Skeletal muscle tissue (tissue), 4 donors: ENCODE measurements around the gene SRRM3. TPM values are rescaled to one million over a fixed set of nuclear protein-coding genes. Genes with fewer than 3 reads are reported as not detected.
"Not testable (repeated sequence)": the region's sequence is repeated elsewhere in the genome, so short reads cannot be mapped to it uniquely, and the experiment has no call there.

Experiments
- H3K27ac ChIP-seq: one replicate; pipeline ENCODE4 v1.7.0; 2013; ENCODE audit warnings: mild to moderate bottlenecking, low read depth, low read length, inconsistent platforms
- H3K27me3 ChIP-seq, 3 donors: one replicate each; pipeline ENCODE4 v1.7.0; 2013; ENCODE audit warnings: low read length in 3 of 3; ENCODE audit not compliant: control insufficient read depth in 3 of 3, insufficient read depth in 3 of 3
- H3K36me3 ChIP-seq, 3 donors: one replicate each; pipeline ENCODE4 v1.7.0; 2013; ENCODE audit warnings: low read length in 3 of 3; ENCODE audit not compliant: control insufficient read depth in 3 of 3, insufficient read depth in 3 of 3
- H3K4me1 ChIP-seq, 3 donors: one replicate each; pipeline ENCODE4 v1.7.0; 2013; ENCODE audit warnings: low read length in 3 of 3, mild to moderate bottlenecking in 3 of 3; ENCODE audit not compliant: control insufficient read depth in 3 of 3, insufficient read depth in 3 of 3
- H3K4me3 ChIP-seq, 3 donors: one replicate each; pipeline ENCODE4 v1.7.0; 2013; ENCODE audit warnings: low read length in 3 of 3
- H3K9ac ChIP-seq, 3 donors: one replicate each; pipeline ENCODE4 v1.7.0; 2013; ENCODE audit warnings: low read length in 3 of 3, mild to moderate bottlenecking in 3 of 3, moderate library complexity in 2 of 3, low read depth in 1 of 3
- H3K9me3 ChIP-seq, 3 donors: one replicate each; pipeline ENCODE4 v1.7.0; 2013; ENCODE audit warnings: low read length in 3 of 3; ENCODE audit not compliant: control insufficient read depth in 3 of 3
- total RNA-seq: library from RNA; depleted of rRNA; stranded (reverse); fragments of >200 nt; gene quantifications from one replicate; pipeline ENCODE4 v1.2.3, GENCODE V29; 2014
- donor health status: Osteomylitis.

Gene SRRM3
- total RNA-seq, 1 donor from 2014 or later: not detected

- not testable (repeated sequence) for H3K36me3 ChIP-seq, H3K9me3 ChIP-seq, H3K27ac ChIP-seq, H3K4me3 ChIP-seq, H3K27me3 ChIP-seq
- Histone ChIP-seq H3K4me1 (peaks cover 47 to 65% (median 54%) of the 10 kb centered on the region in 3 donors), H3K9ac (peak overlapping the region in 1 of 3 donors; percentile 23)
These were observed 107.2 kb downstream of the SRRM3 start for GRCh38 chr7:76308874-76309273.

DNA sequence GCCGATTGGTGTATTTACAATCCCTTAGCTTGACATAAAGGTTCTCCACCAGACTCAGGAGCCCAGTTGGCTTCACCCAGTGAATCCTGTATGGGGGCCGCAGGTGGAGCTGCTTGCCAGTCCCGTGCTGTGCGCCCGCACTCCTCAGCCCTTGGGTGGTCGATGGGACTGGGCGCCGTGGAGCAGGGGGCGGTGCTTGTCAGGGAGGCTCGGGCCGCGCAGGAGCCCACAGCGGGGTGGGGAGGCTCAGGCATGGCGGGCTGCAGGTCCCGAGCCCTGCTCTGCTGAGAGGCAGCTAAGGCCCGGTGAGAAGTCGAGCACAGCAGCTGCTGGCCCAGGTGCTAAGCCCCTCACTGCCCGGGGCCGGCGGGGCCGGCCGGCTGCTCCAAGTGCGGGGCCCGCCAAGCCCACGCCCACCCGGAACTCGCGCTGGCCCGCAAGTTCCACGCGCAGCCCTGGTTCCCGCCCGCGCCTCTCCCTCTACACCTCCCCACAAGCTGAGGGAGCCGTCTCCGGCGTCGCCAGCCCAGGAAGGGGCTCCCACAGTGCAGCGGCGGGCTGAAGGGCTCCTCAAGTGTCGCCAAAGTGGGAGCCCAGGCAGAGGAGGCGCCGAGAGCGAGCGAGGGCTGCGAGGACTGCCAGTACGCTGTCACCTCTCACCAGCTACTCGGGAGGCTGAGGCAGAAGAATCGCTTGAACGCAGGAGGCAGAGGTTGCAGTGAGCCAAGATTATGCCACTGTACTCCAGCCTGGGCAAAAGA, 107.8 kb downstream of the SRRM3 start:
- H3K27me3 ChIP-seq, H3K9ac ChIP-seq, H3K36me3 ChIP-seq, H3K4me3 ChIP-seq, H3K9me3 ChIP-seq: not testable (repeated sequence)
- peaks cover 45 to 64% (median 55%) of the 10 kb centered on the region in 3 donors for H3K4me1 ChIP-seq
- peak overlapping the region; percentile 86 for H3K27ac ChIP-seq

DNA sequence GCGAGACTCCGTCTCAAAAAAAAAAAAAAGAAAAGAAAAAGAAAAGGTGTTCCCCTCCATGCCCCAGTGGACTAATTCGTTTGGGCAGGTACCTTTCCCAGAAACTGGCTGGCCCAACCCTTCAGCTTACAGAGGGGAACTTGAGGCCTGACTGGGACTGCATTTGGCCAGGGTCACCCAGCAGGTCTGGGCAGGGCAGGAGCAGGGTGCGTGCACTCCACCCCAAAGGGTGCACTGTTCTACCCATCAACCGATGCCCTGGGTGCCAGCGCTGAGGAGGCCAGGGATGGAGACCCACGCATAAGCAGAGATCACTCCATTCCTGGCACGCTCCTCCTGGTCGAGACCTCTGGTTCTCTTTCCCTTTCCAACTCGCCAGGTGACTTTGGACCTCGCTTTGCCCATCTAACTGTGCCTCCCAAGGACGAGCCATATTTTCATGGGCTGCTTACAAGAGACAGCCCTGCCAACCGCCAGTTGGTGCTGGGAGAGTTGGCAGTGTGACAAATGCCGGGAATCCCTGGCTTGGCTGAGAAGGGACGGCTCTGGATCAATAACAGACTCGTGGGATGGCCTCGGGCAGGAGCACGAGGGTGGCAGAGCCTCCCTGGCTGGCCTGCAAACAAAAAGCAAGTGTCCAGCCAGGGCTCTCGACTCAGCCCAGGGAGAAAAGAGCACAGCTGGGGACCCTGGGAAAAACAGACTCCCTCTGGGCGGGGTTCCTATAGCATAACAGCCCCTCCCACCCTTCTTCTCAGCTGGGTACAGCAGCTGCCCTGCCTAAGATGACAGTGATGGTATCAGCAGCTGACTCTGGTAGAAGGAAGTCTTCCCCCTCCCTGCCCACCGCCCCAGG, 108.6 kb downstream of the SRRM3 start:
- peak overlapping the region; percentile 86 for H3K27ac ChIP-seq
- H3K9ac ChIP-seq: peak overlapping the region; percentile 18 to 79 (median 57)
- H3K4me1 ChIP-seq: peaks cover 39 to 60% (median 49%) of the 10 kb centered on the region in 3 donors
- peaks cover 0 to 2% (median 0%) of the 10 kb centered on the region in 3 donors for H3K36me3 ChIP-seq
- H3K4me3 ChIP-seq: peak overlapping the region in 2 of 3 donors; percentile 41 to 52
- no peaks in the 10 kb centered on the region for H3K9me3 ChIP-seq
- H3K27me3 ChIP-seq: no peaks in the 10 kb centered on the region

DNA sequence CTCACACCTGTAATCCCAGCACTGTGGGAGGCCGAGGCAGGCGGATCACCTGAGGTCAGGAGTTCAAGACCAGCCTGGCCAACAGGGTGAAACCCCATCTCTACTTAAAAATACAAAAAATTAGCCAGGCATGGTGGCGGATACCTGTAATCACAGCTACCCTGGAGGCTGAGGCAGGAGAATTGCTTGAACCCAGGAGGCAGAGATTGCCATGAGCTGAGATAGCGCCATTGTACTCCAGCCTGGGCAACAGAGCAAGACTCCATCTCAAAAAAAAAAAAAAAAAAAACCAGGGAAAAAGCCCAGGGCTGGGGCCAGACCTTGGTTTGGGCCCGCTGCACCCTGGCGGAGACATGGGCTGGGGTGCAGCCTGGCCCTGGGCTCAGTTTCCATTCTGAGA, 110.1 kb downstream of the SRRM3 start:
- H3K9ac ChIP-seq, H3K9me3 ChIP-seq, H3K27ac ChIP-seq, H3K27me3 ChIP-seq, H3K4me3 ChIP-seq, H3K36me3 ChIP-seq: not testable (repeated sequence)
- H3K4me1 ChIP-seq: peaks cover 27 to 47% (median 34%) of the 10 kb centered on the region in 3 donors

DNA sequence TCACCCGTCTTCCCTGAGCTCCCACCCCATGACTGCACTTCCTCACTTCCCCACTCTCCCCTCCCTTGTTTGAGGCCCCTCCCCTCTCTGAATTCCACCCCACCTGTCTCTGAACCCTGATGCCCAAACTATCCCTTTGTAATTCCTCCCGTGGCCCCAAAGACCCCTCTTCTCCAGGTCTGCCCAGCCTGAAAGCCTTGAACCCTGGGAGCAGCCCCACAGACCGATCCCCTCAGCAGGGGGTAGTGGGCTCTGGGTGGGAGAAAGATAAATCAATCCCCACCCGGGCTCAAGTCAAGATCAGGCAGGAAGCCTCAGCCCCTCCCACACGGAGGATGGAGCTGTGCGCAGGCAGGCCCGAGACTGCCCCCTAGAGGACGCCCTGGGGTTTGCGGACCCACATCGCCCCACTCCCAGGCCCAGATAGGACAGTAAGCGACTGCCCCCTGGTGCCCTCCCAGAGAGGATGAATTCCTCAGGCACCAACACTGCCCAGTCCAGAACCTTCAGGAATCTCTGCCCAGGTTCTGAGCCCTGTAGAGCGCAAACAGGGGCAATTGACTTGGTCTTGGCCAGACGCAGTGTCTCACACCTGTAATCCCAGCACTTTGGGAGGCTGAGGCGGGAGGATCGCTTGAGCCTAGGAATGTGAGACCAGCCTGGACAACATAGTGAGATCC, 112.5 kb downstream of the SRRM3 start:
- Histone ChIP-seq H3K9ac (peak overlapping the region in 1 of 3 donors; percentile 50), H3K27me3 (no peaks in the 10 kb centered on the region), H3K9me3 (no peaks in the 10 kb centered on the region), H3K4me1 (peaks cover 30 to 47% (median 36%) of the 10 kb centered on the region in 3 donors), H3K4me3 (no peak overlapping the region), H3K27ac (peak overlapping the region; percentile 29), H3K36me3 (no peaks in the 10 kb centered on the region)

DNA sequence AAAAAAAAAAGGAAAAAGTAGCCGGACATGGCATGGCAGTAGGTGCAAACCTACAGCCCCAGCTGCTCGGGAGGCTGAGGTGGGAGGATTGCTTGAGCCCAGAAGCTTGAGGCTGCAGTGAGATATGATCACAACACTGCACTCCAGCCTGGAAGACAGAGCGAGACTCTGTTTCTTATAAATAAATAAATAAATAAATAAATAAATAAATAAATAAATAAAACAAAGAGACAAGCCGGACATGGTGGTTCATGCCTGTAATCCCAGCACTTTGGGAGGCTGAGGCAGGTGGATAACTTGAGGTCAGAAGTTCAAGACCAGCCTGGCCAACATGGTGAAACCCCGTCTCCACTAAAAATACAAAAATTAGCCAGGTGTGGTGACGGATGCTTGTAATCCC, 113.0 kb downstream of the SRRM3 start:
- not testable (repeated sequence) for H3K36me3 ChIP-seq, H3K27me3 ChIP-seq, H3K9me3 ChIP-seq, H3K9ac ChIP-seq, H3K4me3 ChIP-seq
- peaks cover 34 to 51% (median 39%) of the 10 kb centered on the region in 3 donors for H3K4me1 ChIP-seq
- peak overlapping the region; percentile 70 for H3K27ac ChIP-seq

DNA sequence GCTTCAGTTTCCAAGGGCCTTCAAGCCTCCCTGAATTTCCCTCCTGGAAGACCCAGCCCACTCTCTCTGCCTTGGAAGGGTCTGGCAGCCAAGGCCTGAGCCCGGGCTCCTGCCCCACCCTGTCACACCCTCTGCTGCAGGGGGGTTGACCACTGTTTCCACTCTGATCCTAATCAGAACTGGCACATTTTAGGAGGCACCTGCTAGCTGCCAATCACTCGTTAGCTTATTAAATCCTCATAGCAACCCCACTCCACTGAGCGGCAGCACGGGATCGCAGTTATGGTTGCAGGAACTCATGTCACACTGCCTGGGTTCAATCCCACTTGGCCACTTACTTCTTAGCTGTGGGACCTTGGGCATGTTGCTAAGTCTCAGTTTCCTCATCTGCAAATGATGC, 113.7 kb downstream of the SRRM3 start:
- no peaks in the 10 kb centered on the region for H3K36me3 ChIP-seq
- peak overlapping the region; percentile 70 for H3K27ac ChIP-seq
- peaks cover 29 to 50% (median 36%) of the 10 kb centered on the region in 3 donors for H3K4me1 ChIP-seq
- H3K9me3 ChIP-seq: no peaks in the 10 kb centered on the region
- no peaks in the 10 kb centered on the region for H3K27me3 ChIP-seq
- H3K9ac ChIP-seq: peak overlapping the region; percentile 19 to 70 (median 43)
- no peak overlapping the region for H3K4me3 ChIP-seq

DNA sequence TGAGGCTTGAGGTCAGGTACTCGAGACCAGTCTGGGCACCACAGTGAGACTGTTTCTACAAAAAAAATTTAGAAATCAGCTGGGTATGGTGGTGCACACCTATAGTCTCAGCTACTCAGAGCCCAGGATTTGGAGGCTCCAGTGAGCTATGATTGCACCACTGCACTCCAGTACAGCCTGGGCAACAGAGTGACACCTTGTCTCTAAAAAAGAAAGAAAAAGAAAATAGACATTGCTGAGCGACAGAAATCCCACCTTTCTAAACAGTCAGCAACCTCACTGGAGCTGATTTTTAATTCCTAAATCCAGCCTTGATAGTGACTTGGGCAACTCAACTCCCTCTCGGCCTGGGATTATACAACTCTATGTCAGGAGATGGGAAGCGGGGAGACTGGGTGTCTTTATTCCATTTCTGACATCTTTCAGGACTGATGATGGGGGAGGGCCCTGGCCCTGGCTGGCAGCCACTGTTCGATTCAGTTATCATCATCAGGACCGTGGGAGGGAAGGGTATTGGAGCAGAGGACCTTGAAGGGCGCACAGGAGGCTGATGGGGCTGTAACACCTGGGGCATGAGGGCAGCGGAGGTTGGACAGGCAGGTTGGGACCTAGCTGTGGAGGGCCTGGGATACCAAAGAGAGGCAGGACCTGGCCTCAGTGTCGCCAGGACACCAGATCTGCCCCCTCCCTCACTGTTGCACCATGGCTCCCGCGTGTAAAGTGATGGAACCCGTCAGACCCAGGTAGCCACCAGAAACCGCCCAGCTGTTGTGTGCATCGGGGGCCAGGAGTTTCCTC, 115.5 kb downstream of the SRRM3 start:
- H3K4me3 ChIP-seq: peak overlapping the region; percentile 84 to 95 (median 87)
- peaks cover 29 to 53% (median 35%) of the 10 kb centered on the region in 3 donors for H3K4me1 ChIP-seq
- H3K9me3 ChIP-seq: no peaks in the 10 kb centered on the region
- no peaks in the 10 kb centered on the region for H3K27me3 ChIP-seq
- peak overlapping the region; percentile 95 for H3K27ac ChIP-seq
- no peaks in the 10 kb centered on the region for H3K36me3 ChIP-seq
- H3K9ac ChIP-seq: peak overlapping the region; percentile 90 to 98 (median 97)

DNA sequence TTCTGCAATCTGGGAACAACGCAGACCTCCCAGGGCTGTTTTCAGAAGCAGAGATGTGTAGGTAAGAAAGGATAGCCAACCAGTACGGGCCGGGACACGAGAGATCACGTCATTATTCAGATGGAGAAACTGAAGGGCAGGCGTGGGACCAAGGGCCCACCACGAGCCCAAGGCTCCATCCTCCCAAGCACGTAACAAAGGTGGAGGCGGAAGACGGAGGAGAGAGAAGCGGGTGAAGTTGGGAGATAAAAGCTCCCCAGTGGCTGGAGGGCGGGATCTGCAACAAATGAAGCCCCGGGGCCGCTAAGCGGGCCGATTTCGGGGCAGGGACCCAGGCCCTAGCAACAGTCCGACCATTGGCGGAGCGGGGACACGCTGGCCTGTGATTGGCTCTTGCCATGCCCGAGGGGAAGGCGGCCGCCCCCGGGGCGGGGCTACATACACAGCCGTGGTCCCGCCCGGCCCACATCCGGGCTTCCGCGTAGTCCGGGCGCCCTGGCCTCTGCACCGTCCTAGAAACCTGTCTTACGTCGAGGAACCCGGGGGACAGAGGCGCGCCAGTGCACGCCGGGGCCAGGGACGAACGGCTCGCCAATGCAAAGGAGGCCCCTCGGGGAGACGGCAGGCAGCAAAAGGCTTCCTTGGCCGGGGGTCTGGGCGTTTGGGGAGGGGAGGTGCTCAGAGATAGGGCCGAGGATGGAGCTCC, 116.2 kb downstream of the SRRM3 start:
- Histone ChIP-seq H3K4me1 (peaks cover 37 to 59% (median 42%) of the 10 kb centered on the region in 3 donors), H3K9ac (peak overlapping the region; percentile 96 to 98 (median 97)), H3K36me3 (no peaks in the 10 kb centered on the region), H3K27me3 (no peaks in the 10 kb centered on the region), H3K9me3 (no peaks in the 10 kb centered on the region), H3K4me3 (peak overlapping the region; percentile 86 to 95 (median 87)), H3K27ac (peak overlapping the region; percentile 95)
